GM13977 (cell line): Measurements from ENCODE around the gene ARHGEF10L.

Source experiments
- DNase-seq: peaks from one replicate; pipeline ENCODE4 v3.0.0; 2012; ENCODE audit warnings: low spot score
- in situ Hi-C: fragments of 300-500 bp; cut with MboI; formaldehyde crosslinking; loops from one replicate; pipeline ENCODE4 v1.12.0; 2022; ENCODE audit warnings: low sequenced_read_pairs, low pct_unique_long_range_greater_than_20kb, mixed read lengths, inconsistent platforms; ENCODE audit not compliant: unreplicated experiment
- TF ChIP-seq, protein P1 (sequence below): IDR thresholded peaks from 2 replicates; pipeline ENCODE4 v1.5.1; 2012; ENCODE audit warnings: mild to moderate bottlenecking, control low read depth; ENCODE audit not compliant: insufficient read depth; ENCODE audit errors: extremely low read depth, missing control alignments

Gene ARHGEF10L

GRCh38 chr1:17606826-17607440, 67.4 kb downstream of the ARHGEF10L start:
- TF ChIP-seq, protein P1, sequence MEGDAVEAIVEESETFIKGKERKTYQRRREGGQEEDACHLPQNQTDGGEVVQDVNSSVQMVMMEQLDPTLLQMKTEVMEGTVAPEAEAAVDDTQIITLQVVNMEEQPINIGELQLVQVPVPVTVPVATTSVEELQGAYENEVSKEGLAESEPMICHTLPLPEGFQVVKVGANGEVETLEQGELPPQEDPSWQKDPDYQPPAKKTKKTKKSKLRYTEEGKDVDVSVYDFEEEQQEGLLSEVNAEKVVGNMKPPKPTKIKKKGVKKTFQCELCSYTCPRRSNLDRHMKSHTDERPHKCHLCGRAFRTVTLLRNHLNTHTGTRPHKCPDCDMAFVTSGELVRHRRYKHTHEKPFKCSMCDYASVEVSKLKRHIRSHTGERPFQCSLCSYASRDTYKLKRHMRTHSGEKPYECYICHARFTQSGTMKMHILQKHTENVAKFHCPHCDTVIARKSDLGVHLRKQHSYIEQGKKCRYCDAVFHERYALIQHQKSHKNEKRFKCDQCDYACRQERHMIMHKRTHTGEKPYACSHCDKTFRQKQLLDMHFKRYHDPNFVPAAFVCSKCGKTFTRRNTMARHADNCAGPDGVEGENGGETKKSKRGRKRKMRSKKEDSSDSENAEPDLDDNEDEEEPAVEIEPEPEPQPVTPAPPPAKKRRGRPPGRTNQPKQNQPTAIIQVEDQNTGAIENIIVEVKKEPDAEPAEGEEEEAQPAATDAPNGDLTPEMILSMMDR = peak; percentile 97
- in situ Hi-C loops = no loop called here
- peak; percentile 80 for DNase-seq

GRCh38 chr1:17607644-17608581, 68.4 kb downstream of the ARHGEF10L start:
- no peak for DNase-seq
- in situ Hi-C loops = no loop called here
- TF ChIP-seq, protein P1 = no peak

DNA sequence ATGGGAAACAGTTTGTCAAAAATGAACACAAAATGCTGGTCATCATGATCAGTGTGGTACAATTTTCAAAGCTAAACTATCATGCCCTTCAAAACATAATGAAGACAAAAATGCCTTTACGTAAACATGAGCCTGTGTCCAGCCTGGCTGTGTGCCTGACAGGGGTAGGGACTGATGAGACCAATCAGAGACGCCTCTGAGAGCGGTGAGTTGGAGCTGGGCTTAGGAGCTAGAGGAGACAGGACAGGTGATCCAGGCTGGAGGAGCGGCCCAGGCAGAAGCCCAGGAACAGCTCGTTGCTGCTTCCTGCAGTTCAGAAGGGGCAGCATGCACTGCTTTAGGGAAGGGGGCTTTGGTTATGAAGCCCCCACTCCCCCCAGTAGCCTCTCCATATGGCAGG, 70.0 kb downstream of the ARHGEF10L start:
- TF ChIP-seq, protein P1 = no peak
- no peak for DNase-seq
- in situ Hi-C loops = no loop called here

- in situ Hi-C loops = loop anchor here (5.0 kb wide), 1 partner anchor 108 kb away; no protein-coding TSS in a partner anchor
- no peak for DNase-seq
- TF ChIP-seq, protein P1 = no peak
Measured at GRCh38 chr1:17610085-17610484, 70.6 kb downstream of the ARHGEF10L start.

- TF ChIP-seq, protein P1 = no peak
- no peak for DNase-seq
- in situ Hi-C loops = loop anchor here (5.0 kb wide), 1 partner anchor 108 kb away; no protein-coding TSS in a partner anchor
Measured at GRCh38 chr1:17610713-17611112, 71.2 kb downstream of the ARHGEF10L start.

- in situ Hi-C loops = loop anchor here (5.0 kb wide), 1 partner anchor 110 kb away; no protein-coding TSS in a partner anchor
- TF ChIP-seq, protein P1 = no peak
- DNase-seq = no peak
Measured at GRCh38 chr1:17611991-17612390, 72.5 kb downstream of the ARHGEF10L start.
